PC-3 (cell line): Measurements from ENCODE around the gene NIN.

ENCODE experiments used
- EZH2 ChIP-seq: fragments of 300-600 bp; sonication (generic); IDR thresholded peaks from one replicate; pipeline ENCODE4 v1.6.1; 2017; ENCODE audit warnings: antibody characterized with exemption, mild to moderate bottlenecking, low read length; ENCODE audit not compliant: unreplicated experiment
- EZH2phosphoT487 ChIP-seq: fragments of 300-600 bp; sonication (generic); IDR thresholded peaks from 2 replicates; pipeline ENCODE4 v1.6.1; 2018; ENCODE audit warnings: mild to moderate bottlenecking, antibody characterized with exemption, low read length, borderline replicate concordance
- TF ChIP-seq, protein P1 (sequence below): fragments of 300-600 bp; sonication (generic); conservative IDR thresholded peaks from 2 replicates; pipeline ENCODE4 v1.5.1; 2017; ENCODE audit warnings: antibody characterized with exemption, low read depth, mild to moderate bottlenecking, low read length

GRCh38 chr14:50677527-50678063, 153.4 kb downstream of the NIN start:
- TF ChIP-seq, protein P1, sequence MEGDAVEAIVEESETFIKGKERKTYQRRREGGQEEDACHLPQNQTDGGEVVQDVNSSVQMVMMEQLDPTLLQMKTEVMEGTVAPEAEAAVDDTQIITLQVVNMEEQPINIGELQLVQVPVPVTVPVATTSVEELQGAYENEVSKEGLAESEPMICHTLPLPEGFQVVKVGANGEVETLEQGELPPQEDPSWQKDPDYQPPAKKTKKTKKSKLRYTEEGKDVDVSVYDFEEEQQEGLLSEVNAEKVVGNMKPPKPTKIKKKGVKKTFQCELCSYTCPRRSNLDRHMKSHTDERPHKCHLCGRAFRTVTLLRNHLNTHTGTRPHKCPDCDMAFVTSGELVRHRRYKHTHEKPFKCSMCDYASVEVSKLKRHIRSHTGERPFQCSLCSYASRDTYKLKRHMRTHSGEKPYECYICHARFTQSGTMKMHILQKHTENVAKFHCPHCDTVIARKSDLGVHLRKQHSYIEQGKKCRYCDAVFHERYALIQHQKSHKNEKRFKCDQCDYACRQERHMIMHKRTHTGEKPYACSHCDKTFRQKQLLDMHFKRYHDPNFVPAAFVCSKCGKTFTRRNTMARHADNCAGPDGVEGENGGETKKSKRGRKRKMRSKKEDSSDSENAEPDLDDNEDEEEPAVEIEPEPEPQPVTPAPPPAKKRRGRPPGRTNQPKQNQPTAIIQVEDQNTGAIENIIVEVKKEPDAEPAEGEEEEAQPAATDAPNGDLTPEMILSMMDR, result no peak
- no peak for TF ChIP-seq EZH2phosphoT487
- TF ChIP-seq EZH2, result no peak
